HG02610 (cell line): Measurements from ENCODE around the gene IGSF21.

Experiments used
- ATAC-seq: cut with Tn5 transposase; IDR thresholded peaks from one replicate; pipeline ENCODE4 v1.9.1; 2021; ENCODE audit warnings: mild to moderate bottlenecking, moderate library complexity; ENCODE audit not compliant: unreplicated experiment

IGSF21 gene

GRCh38 chr1:18107369-18108298 lies at the start of gene IGSF21:
Gene IGSF21, plus strand, starts transcription at chr1:18107798. Its CDS starts 331 bp downstream, at chr1:18108129.
- ATAC-seq: no peak

DNA sequence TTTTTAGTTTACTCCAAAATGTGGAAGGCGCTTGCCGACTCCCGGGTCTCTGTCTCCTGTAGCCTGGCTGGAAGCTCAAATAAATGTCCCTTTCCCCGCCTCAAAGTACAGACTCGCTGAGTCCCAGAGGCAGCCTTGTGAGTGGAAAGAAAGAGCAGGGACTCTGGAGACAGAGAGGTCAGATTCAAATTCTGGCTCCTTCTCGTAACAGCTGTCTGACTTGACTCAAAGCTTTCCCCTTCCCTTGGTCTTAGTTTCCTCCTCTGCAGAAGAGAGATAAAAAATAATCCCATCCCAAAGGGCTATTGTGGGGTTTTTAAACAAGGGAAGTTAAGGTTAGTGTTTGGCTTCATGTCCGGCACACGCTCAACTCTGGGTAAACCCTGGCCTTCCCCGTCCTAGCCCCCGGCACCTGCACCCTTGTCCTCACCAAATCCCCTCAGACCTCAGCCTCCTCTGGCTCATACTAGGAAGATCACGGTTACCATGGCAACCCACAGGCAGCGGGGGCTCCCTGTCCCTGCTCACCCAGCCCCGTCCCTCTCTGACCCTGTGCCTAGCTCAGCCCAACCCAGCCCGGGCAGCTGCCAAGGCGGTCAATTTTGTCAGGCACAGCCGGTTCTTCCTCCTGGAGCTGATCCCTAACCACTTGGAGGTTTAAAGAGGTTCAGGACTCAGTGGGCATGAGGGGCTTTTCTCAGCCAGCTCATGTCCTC lies 49.2 kb upstream of the IGSF21 start:
- no peak for ATAC-seq

- no peak for ATAC-seq
Observed at GRCh38 chr1:18058981-18059605, 48.5 kb upstream of the IGSF21 start.

DNA sequence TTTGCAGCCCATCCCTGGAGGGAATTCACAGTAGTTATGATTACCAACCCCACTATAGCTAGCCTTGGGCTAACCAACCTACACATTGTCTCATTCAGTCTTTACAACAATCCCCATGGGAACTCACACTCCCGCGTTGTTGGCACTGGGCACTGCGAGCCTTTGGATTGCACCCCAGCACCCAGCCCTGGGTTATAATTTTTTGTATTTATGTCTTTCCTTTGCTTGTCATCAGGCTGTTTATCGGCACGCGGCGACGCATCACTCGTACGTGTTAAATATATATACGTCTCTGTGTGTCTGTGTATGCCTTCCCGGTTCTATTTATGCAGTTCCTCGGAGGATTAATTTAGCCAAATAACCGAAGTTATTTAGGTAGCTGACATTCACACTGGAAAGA lies 47.2 kb upstream of the IGSF21 start:
- ATAC-seq: no peak

GRCh38 chr1:18062185-18062584 lies 45.4 kb upstream of the IGSF21 start:
- ATAC-seq: no peak

DNA sequence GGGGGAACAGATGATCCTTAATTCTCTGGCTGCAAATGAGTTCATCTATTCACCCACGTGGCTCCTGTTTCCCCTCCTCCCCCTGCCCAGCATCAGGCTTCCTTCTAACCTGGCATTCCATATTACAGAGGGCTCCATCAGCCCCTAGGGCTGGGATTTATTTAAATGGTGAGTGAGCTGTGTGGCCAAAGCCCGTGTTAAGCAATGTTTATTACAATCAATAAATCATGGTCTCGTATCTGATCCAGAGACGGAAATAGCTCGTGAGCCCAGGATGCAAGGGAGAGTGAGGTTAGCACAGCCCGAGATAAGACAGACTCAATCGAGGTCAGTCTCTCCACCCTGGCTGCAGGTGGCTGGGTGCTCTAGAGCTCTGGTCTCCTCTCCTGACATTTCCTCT lies 43.1 kb upstream of the IGSF21 start:
- ATAC-seq: no peak

- ATAC-seq: no peak
Observed at GRCh38 chr1:18066576-18066975, 41.0 kb upstream of the IGSF21 start.

- ATAC-seq: no peak
Observed at GRCh38 chr1:18069903-18070302, 37.7 kb upstream of the IGSF21 start.

DNA sequence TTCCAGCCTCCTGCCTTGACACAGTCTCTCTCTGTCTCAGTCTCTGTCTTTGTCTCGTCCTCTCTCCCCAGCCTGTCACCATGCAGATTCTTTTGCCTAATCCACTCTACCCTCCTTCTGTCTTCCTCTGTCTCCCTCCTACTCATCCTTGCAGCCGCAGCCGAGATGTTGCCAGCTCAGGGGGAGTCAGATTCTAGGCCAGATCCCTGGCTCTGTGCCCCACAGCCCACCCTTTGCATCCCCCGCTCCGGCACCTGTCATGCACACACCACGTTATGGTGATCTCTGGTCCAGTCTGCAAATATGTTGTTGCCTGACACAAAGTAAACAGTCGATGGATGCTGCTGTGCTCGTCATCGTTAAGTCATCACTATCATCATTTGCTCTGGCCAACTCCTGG lies 35.5 kb upstream of the IGSF21 start:
- no peak for ATAC-seq

DNA sequence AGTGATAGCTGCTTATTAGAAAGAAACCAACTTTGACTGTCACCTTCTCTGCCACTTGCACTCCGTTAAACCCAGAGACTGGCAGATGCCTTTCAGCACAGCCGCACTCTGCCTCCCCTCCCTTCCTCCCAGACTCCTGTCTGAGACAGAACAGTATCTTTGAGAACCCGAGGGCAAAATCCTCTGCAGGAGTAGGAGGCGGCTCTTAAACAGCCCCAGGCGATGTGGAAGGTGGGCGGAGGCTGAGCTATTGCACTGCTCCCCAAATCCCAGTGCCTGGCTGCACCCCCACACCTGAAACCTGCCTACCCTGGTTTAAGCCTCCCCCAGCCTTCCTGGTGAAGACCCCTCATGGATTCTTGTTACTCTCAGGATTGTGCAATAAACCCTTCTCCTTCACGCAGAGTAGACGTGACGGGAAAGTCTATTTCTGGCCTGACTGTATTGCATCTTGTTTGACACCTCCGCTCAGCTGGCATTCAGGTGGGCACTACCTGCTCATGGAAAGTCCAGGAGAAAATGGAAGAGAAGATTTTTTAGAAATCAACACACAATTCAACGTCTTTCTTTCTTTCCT lies 34.4 kb upstream of the IGSF21 start:
- ATAC-seq: no peak

GRCh38 chr1:18077657-18078215 lies 29.9 kb upstream of the IGSF21 start:
- ATAC-seq: no peak

DNA sequence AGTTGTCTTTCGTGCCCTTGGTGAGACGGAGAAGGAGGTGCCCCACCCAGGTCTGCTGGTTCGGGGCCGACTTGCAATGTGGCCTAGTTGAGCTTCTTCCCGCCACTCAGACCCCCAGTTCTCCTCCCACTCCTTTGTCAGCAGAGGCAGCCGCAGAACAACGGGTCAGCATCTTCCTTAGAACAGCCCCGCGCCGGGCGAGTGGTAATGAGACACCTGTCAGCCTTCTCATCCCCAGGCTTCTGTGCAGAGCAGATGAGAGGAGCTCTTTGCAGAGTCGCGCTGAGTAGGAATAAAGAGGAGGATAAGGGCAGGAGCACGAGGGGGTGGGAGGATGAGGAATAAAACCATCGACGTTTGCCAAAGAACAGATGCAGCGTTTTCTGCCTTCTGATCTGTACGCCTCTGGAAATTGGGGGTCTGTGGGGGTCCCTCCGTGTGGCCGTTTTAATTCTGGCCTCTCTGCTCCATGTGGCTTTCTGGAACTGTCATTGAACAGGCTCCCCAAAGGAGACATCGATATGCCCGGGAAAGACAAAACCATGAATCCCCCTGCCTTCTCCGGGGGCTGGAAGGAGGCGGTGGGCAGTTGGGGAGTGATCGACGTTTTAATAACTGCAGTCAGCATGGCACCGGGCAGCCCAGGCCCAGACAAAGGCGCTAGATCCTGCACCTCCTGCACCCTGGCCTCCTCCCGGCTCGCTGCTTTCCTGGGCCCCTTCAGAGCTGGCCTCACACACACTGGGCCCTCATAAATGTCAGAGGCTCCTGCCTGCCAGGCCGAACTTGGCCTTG lies 27.5 kb upstream of the IGSF21 start:
- ATAC-seq: no peak

- no peak for ATAC-seq
Observed at GRCh38 chr1:18085387-18086074, 22.1 kb upstream of the IGSF21 start.

- ATAC-seq: no peak
Observed at GRCh38 chr1:18088077-18088594, 19.5 kb upstream of the IGSF21 start.

DNA sequence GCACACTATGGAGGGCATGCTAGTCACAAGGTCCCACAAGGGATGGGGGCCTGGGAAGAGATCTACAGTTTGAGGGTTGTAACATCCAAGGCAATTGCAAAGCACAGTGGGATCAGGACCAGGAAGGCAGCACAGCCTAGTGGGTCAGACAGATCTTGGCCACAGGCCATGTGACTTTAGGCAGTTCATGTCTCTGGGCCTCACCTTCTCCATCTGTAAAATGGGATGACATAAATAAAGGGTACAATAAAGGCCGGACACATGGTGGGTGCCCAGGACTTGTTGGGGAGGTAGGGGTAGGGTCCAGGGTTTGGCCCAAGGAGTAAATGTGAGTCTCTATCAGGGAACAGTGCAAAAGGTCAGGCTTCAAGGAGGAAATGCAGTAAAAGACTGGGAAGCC lies 18.1 kb upstream of the IGSF21 start:
- no peak for ATAC-seq

DNA sequence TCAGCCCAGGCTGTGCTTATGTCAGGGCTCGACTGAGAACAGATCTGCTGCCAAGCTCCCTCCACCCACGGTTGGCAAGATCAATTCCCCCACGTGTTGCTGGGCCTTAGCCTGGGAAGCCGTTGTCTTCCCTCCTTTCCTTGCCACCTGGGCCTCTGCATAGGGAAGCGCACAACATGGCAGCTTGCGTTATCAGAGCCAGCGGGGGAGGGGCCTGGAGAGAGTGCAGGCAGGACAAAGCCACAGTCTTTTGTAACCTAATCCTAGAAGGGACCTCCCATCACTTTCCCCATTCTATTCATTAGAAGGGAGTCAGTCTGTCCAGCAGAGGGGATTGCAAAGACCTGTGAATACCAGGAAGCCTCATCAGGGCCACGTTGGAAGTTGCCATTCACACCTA lies 17.0 kb upstream of the IGSF21 start:
- ATAC-seq: no peak

DNA sequence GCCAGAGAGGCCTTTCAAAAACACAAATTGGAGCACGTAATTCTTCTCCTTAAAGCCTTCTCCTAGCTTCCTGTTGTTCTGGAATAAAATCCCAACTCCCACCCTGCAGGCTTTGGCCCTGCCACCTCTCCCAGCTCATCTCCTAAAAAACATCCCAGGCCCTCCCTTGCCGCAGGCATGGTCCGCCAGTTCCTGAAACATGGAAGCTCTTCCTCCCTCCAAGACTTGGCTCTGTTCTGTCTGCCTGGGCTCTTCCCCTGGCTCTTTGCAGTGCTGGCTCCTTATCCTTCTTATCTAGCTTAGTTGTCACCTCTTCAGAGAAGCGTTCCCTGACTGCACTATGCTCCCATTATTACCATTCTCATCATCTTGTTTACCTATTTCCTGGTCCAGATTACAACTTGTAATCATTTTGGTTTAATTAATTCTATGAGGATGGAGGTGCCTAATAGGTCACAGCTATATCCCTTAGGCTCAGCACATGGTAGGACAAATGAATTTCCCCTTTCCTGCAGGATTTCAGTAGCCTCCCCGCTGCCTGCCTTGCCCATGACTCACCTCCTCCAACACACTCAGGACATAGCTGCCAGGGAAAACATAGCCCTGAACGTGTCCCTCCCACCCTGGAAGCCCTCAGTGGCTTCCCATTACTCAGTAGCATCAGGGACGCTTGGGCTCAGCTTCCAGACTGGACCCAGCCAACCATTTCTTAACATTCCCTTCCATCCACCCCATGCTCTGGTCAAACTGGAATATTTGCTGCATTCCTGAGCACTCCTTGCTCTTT lies 15.7 kb upstream of the IGSF21 start:
- no peak for ATAC-seq

GRCh38 chr1:18093193-18093592 lies 14.4 kb upstream of the IGSF21 start:
- no peak for ATAC-seq

DNA sequence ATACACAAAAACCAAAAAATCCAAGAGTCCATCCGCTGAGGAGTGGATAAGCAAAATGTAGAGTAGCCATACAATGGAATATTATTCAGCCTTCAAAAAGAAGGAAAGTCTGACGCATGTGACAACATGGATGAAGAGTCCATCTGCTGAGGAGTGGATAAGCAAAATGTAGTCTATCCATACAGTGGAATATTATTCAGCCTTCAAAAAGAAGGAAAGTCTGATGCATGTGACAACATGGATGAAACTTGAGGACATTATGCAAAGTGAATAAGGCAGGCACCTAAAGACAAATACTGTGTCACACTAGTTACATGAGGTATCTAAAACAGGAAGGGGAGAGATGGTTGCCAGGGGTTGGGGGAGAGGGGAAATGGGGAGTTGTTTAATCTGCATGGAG lies 14.0 kb upstream of the IGSF21 start:
- ATAC-seq: no peak
